Rectal smooth muscle tissue (tissue), 1 donor: ENCODE results near the gene WWC2.

Experiments
- H3K27ac ChIP-seq: one replicate; pipeline ENCODE4 v1.7.0; 2013; ENCODE audit warnings: low read depth, low read length, inconsistent platforms
- H3K27me3 ChIP-seq: one replicate; pipeline ENCODE4 v1.7.0; 2013; ENCODE audit warnings: low read length; ENCODE audit not compliant: control insufficient read depth, insufficient read depth
- H3K36me3 ChIP-seq: one replicate; pipeline ENCODE4 v1.7.0; 2013; ENCODE audit warnings: low read length; ENCODE audit not compliant: control insufficient read depth, insufficient read depth
- H3K4me1 ChIP-seq: one replicate; pipeline ENCODE4 v1.7.0; 2013; ENCODE audit warnings: low read length; ENCODE audit not compliant: control insufficient read depth, insufficient read depth
- H3K4me3 ChIP-seq: one replicate; pipeline ENCODE4 v1.7.0; 2013; ENCODE audit warnings: low read length
- H3K9ac ChIP-seq: one replicate; pipeline ENCODE4 v1.7.0; 2013; ENCODE audit warnings: low read length

The WWC2 gene

DNA sequence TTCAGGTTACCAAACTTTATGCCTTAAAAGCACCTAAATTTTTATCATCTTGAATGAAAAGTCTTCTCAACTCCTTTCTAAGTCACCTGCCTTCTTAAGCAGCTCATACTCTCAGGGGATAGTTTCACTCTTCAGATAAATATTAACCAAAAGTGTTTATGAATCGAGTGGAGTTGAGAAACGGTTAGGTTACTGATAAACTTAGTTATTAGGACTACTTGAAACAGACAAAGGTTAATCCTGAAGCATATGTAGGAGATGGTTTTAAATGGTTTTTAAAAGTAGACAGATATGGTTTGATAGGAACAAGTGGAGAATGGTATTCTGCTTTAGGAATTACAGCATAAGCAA is 188.2 kb downstream of the WWC2 start:
- Histone ChIP-seq H3K36me3 (peaks cover 3% of the 10 kb centered on the region), H3K27ac (no peak overlapping the region), H3K4me3 (no peak overlapping the region), H3K9ac (no peak overlapping the region), H3K27me3 (no peaks in the 10 kb centered on the region), H3K4me1 (no peaks in the 10 kb centered on the region)

DNA sequence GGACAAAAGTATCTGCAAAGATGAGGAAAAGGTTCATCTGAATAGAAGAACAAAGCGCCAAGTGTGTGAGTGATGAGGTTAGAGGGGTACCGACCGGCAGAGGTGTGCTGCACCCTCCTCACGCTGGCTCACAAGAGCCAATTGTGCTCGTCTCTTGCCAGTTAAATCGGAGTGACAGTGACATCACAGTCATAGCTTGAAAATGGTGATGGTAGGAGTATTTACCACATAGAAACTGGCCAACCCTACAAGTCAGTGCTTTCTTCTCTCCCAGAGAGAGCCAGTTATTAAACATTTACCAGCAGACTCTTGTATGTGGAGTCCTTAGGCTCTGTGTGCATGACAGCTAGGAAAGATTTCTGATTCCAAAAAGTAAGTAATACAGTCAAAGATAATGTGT is 188.6 kb downstream of the WWC2 start:
- Histone ChIP-seq H3K9ac (no peak overlapping the region), H3K27me3 (no peaks in the 10 kb centered on the region), H3K27ac (no peak overlapping the region), H3K4me3 (no peak overlapping the region), H3K4me1 (no peaks in the 10 kb centered on the region), H3K36me3 (peaks cover 3% of the 10 kb centered on the region)

DNA sequence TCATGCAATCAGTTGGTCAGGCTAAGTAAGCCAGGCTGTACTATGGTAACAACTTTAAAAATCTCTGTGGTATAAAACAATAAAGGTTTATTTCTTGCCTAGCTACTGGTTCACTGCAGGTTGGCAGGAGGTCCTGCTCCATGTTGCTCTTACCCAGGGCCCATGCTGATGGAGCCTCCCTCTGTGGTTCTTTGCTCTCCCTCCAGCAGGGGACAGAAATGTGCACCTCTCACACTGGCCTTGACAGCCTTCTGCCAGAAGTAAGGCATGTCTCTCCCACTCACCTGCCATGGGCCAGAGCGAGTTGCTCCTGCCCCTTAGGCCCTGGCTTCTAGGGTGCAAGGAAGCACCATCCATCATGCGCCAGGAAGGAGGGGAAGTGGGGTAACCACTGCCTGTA is 189.9 kb downstream of the WWC2 start:
- no peaks in the 10 kb centered on the region for H3K4me1 ChIP-seq
- no peak overlapping the region for H3K9ac ChIP-seq
- H3K27ac ChIP-seq = no peak overlapping the region
- no peaks in the 10 kb centered on the region for H3K27me3 ChIP-seq
- no peak overlapping the region for H3K4me3 ChIP-seq
- H3K36me3 ChIP-seq = peaks cover 3% of the 10 kb centered on the region

DNA sequence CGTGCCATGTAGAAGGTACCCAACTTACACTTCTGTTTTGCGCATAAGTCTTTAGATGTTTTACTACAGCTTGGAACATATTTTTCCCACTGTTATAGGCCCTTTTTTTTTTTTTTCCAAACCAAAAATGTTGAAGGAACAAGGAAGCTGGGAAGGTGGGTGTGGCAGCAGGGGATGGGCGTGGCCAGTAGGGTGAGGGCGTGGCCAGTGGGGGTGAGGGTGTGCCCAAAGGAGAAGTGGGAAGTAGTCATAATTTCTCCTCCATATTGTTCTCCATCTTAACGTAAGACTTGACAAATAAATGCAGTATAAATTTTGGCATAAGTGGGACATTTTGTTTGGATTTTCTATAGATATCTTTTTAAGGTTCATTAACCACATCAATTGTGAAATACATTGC is 190.6 kb downstream of the WWC2 start:
- Histone ChIP-seq H3K4me3 (no peak overlapping the region), H3K4me1 (no peaks in the 10 kb centered on the region), H3K27ac (no peak overlapping the region), H3K36me3 (peaks cover 3% of the 10 kb centered on the region), H3K9ac (no peak overlapping the region), H3K27me3 (no peaks in the 10 kb centered on the region)

DNA sequence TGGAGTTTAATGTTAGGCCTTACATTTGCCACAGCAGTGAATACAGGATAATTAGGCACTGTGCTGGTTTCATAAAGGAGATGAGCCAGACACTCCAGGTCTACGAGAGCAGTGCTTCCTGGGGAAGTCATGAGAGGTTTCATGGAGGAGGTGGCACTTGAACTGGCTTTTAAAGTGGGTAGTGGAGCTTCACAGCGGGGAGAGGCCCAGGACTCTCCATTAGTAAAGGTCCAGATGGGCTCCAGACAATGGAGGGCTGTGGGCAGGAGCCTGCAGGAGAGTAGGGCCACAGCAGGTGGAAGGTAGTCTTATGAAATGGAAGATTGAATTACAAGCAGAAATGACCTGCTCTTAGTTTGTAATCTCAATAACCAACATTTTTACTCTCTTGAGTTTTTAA is 192.0 kb downstream of the WWC2 start:
- H3K36me3 ChIP-seq = peaks cover 9% of the 10 kb centered on the region
- no peaks in the 10 kb centered on the region for H3K4me1 ChIP-seq
- H3K27ac ChIP-seq = no peak overlapping the region
- no peak overlapping the region for H3K4me3 ChIP-seq
- H3K9ac ChIP-seq = no peak overlapping the region
- H3K27me3 ChIP-seq = no peaks in the 10 kb centered on the region

DNA sequence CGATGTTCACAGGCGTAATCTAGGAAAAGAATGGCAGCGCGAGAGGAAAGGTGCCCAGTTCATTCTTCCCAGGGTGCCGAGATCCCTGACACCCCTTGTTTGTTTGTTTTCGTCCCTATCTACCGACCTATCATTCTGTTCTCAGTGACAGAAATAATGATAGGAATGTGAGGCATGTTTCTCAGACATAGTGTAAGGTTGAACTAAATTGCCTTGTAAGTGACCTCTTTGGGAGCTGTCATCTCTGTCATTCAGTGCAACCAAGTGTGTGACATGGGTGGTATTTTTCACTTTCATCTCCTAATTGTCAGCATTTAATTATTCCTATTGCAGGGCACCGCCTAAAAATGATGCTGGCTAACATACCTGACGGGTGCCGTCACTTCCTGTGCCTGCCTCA is 196.7 kb downstream of the WWC2 start:
- H3K4me1 ChIP-seq = no peaks in the 10 kb centered on the region
- peaks cover 6% of the 10 kb centered on the region for H3K36me3 ChIP-seq
- H3K9ac ChIP-seq = no peak overlapping the region
- no peak overlapping the region for H3K4me3 ChIP-seq
- H3K27me3 ChIP-seq = no peaks in the 10 kb centered on the region
- H3K27ac ChIP-seq = no peak overlapping the region

DNA sequence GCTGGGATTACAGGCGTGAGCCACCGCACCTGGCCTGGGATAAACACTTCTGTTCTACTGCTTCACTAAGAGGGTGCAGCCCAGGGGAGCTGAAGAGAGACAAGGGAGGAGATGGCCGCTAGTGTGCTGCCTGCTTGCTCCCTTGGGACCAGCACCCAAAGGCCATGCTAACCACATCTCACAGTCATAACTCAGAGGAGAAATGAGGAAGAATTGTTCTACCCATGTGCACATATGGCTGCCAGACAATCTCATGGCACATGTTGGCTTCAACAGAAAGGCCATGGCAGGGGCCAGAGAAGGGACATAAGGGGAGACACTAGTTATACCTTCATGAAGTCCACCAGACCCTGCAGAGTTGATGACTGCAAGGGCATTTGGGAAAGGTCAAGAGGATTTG is 198.6 kb downstream of the WWC2 start:
- Histone ChIP-seq H3K36me3 (peaks cover 6% of the 10 kb centered on the region), H3K27me3 (no peaks in the 10 kb centered on the region)

DNA sequence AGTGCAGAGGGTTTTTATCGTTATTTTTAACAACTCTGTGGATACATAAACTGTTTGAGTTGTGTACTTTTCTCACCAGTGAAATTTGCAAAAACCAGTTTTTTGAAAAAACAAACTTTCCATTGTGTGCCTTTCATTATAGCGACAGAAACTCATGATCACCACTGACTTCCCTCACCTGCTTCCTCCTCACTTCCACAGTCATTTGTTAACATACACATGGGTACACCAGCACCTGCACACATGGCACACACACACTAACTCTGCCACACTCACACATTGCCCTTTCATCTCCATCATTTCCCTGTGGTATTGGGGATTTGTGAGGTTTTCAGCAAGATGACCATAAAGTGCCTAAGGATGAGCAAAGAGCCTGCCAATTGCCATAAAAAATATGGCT is 200.4 kb downstream of the WWC2 start:
- H3K27me3 ChIP-seq = no peaks in the 10 kb centered on the region
- no peak overlapping the region for H3K9ac ChIP-seq
- no peak overlapping the region for H3K27ac ChIP-seq
- H3K4me1 ChIP-seq = no peaks in the 10 kb centered on the region
- peaks cover 6% of the 10 kb centered on the region for H3K36me3 ChIP-seq
- no peak overlapping the region for H3K4me3 ChIP-seq

More for the DNA sequence above, 198.6 kb downstream of the WWC2 start:
- Histone ChIP-seq H3K9ac (no peak overlapping the region), H3K4me1 (no peaks in the 10 kb centered on the region), H3K4me3 (no peak overlapping the region), H3K27ac (no peak overlapping the region)

DNA sequence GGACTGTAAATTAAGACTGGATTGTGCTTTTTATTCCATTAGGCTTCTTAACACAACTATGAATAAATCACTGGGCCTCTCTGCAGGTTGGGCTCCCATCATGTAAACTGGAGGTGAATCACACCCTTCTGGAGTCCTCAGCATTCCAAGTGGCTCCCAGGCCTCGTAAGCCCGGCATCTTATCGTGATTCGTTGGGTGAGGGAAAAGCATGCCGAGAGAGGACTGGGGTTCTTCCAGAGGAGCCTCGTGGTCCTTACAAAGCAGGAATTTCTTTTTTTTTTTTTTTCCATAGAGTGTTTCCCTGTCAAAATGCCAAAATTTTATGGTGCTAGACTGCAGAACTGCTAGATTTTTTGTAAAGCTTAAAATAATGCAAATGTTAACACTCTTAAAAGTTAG is 201.0 kb downstream of the WWC2 start:
- no peak overlapping the region for H3K27ac ChIP-seq
- H3K27me3 ChIP-seq = no peaks in the 10 kb centered on the region
- H3K36me3 ChIP-seq = peaks cover 5% of the 10 kb centered on the region
- no peak overlapping the region for H3K4me3 ChIP-seq
- H3K9ac ChIP-seq = no peak overlapping the region
- no peaks in the 10 kb centered on the region for H3K4me1 ChIP-seq

DNA sequence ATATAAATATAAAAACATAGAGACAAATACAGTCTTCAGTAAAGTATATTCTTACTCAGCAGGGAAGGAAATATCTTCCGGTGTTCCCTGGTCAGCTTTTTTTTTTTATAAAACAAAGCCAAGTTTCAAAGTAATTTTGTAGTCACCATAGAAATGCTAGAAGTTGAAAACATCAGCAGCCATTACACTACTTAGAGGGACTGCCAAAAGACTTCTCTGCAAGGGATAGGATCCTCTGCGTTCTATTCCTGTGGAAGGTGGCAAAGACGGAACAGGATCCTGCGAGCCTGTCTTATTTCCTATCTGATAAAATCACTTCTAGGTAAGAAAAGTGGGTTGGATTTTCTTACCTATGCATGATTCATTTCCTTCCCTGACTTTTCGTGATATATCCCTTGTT is 201.6 kb downstream of the WWC2 start:
- Histone ChIP-seq H3K27ac (no peak overlapping the region), H3K4me3 (no peak overlapping the region), H3K9ac (no peak overlapping the region), H3K36me3 (no peaks in the 10 kb centered on the region), H3K4me1 (no peaks in the 10 kb centered on the region), H3K27me3 (no peaks in the 10 kb centered on the region)

DNA sequence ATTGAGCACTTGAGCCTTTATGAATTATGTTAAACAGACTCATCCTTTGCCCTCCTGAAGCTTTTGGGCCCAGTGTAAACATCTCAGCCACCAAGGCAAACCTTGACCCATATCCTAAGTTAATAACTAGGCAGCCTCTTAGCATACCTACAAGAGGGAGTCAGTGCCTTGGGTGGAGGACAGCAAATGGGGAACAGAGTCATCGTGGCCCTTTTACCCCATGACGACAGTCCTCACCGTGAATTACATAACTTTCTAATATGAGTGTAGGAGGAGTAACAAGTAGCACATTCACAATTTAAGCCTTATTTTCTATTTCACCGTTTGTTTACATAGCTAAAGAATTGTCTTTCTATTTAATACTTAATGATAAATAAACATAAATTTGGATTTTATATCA is 204.2 kb downstream of the WWC2 start:
- Histone ChIP-seq H3K4me3 (no peak overlapping the region), H3K4me1 (no peaks in the 10 kb centered on the region), H3K27me3 (no peaks in the 10 kb centered on the region), H3K9ac (no peak overlapping the region), H3K36me3 (no peaks in the 10 kb centered on the region), H3K27ac (no peak overlapping the region)

DNA sequence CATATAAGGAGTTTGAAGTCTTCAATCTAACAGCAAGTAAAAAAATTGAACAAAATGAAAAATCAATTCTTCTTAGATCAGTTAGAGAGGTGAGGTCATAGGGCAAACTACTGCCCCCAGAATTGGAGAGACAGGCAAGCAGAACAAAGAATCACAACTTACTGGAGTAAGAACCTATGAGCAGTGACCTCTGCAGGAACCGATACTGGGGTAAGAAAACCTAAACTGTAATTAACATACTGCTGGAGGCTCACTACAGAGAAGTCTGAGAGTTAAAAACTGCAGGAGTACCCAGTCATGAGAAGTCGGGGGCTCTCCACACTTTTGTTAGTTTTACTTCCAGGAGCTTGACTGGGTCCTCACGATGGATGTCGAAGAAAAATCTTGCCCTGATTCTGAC is 205.0 kb downstream of the WWC2 start:
- Histone ChIP-seq H3K4me3 (no peak overlapping the region), H3K36me3 (no peaks in the 10 kb centered on the region), H3K9ac (no peak overlapping the region), H3K27ac (no peak overlapping the region), H3K4me1 (no peaks in the 10 kb centered on the region), H3K27me3 (no peaks in the 10 kb centered on the region)

DNA sequence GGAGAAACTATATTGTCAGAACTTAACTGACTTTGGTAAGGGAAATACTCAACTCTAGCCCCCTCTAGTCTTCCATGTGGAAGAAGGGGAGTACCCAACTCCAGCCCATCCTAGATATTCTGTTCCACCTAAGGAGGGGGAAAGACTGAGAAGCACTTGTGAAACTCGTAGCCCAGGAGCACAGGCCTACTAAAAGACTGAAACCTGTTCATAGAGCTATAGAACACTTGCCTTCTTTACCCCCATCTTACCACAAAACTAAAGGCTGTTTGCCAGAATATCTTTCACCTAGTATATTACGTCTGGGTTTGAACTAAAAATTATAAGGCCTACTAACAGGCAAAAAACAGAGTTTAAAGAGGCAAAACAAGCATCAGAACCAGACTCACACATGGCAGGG is 205.5 kb downstream of the WWC2 start:
- Histone ChIP-seq H3K9ac (no peak overlapping the region), H3K27ac (no peak overlapping the region), H3K27me3 (no peaks in the 10 kb centered on the region), H3K36me3 (no peaks in the 10 kb centered on the region), H3K4me3 (no peak overlapping the region), H3K4me1 (no peaks in the 10 kb centered on the region)

DNA sequence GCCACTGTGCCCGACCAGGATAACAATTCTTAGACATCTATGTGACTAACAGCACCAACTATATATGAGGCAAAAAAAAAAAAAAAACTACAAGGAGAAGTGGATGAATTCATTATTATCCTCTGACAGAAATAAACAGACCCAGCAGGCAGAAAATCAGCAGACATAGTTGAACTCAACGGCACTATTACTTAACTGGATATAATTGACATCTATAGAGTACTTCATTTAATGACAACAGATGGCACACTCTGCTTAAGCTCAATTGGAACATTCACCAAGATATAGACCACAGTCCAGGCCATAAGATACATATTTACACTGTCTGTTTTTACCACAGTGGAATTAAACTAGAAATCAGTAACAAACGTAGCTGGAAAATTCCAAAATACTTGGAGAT is 207.8 kb downstream of the WWC2 start:
- no peak overlapping the region for H3K9ac ChIP-seq
- no peaks in the 10 kb centered on the region for H3K36me3 ChIP-seq
- H3K4me1 ChIP-seq = no peaks in the 10 kb centered on the region
- H3K27me3 ChIP-seq = no peaks in the 10 kb centered on the region
- no peak overlapping the region for H3K4me3 ChIP-seq
- no peak overlapping the region for H3K27ac ChIP-seq
